Panc1 (cell line): ENCODE measurements around the gene LRMDA.

Experiments used
- POLR2AphosphoS5 ChIP-seq: IDR thresholded peaks from 2 replicates; pipeline ENCODE4 v1.6.1; 2012; ENCODE audit warnings: mild to moderate bottlenecking, low read depth, low read length, moderate library complexity
- TF ChIP-seq, protein P1 (sequence below): fragments of 450-650 bp; IDR thresholded peaks from 2 replicates; pipeline ENCODE4 v1.5.1; 2017; ENCODE audit warnings: mild to moderate bottlenecking

DNA sequence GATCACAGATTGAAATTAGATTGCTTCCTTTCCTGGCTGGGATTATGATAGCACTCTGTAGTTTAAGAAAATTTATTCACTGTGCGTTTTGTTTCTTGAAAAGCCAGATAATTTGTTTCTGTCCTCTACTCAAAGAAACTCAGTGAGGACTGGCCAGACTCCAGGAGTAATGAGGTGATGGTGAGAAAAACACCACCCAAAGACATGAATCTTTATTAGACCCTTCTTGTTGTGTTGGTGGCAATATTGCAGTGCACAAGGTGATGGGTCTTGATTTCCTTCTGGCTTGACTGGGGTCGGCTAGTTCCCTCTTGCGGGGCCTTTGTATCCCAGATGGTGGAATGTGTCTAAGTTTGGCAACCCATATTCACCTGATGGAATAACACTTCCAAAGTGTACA, 756.8 kb downstream of the LRMDA start:
- TF ChIP-seq, protein P1, sequence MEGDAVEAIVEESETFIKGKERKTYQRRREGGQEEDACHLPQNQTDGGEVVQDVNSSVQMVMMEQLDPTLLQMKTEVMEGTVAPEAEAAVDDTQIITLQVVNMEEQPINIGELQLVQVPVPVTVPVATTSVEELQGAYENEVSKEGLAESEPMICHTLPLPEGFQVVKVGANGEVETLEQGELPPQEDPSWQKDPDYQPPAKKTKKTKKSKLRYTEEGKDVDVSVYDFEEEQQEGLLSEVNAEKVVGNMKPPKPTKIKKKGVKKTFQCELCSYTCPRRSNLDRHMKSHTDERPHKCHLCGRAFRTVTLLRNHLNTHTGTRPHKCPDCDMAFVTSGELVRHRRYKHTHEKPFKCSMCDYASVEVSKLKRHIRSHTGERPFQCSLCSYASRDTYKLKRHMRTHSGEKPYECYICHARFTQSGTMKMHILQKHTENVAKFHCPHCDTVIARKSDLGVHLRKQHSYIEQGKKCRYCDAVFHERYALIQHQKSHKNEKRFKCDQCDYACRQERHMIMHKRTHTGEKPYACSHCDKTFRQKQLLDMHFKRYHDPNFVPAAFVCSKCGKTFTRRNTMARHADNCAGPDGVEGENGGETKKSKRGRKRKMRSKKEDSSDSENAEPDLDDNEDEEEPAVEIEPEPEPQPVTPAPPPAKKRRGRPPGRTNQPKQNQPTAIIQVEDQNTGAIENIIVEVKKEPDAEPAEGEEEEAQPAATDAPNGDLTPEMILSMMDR: no peak
- no peak for TF ChIP-seq POLR2AphosphoS5
